A673 (cell line): Measurements from ENCODE around the gene SYDE1.

ENCODE experiments used
- EZH2 ChIP-seq: fragments of 200-600 bp; sonication (generic); IDR thresholded peaks from 2 replicates; pipeline ENCODE4 v1.6.1; 2017; ENCODE audit warnings: borderline replicate concordance, low read depth, mild to moderate bottlenecking, mixed read lengths, antibody characterized with exemption, low read length; ENCODE audit not compliant: poor library complexity, severe bottlenecking
- TF ChIP-seq, protein P1 (sequence below): fragments of 300-800, 200-600 bp; sonication (generic); conservative IDR thresholded peaks from 2 replicates; pipeline ENCODE4 v1.5.1; 2017; ENCODE audit warnings: low read depth, mild to moderate bottlenecking, antibody characterized with exemption, low read length, moderate library complexity, mixed read lengths

DNA sequence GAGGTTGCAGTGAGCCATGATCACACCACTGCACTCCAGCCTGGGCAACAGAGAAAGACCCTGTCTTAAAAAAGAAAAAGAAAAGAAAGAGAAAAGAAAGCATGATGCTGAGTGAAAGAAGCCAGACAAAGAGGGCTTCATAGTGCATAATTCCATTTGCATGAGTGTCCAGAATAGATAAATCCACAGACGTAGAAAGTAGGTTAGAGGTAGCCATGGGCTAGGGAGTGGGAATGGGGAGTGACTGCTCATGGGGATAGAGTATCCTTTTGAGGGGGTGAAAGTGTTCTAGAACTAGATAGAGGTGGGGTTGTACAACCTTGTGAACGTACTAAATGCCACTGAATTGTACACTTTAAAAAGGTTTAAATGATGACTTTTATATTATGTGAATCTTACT, 32.8 kb upstream of the SYDE1 start:
- TF ChIP-seq, protein P1, sequence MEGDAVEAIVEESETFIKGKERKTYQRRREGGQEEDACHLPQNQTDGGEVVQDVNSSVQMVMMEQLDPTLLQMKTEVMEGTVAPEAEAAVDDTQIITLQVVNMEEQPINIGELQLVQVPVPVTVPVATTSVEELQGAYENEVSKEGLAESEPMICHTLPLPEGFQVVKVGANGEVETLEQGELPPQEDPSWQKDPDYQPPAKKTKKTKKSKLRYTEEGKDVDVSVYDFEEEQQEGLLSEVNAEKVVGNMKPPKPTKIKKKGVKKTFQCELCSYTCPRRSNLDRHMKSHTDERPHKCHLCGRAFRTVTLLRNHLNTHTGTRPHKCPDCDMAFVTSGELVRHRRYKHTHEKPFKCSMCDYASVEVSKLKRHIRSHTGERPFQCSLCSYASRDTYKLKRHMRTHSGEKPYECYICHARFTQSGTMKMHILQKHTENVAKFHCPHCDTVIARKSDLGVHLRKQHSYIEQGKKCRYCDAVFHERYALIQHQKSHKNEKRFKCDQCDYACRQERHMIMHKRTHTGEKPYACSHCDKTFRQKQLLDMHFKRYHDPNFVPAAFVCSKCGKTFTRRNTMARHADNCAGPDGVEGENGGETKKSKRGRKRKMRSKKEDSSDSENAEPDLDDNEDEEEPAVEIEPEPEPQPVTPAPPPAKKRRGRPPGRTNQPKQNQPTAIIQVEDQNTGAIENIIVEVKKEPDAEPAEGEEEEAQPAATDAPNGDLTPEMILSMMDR, result no peak
- no peak for TF ChIP-seq EZH2
